ENCODE data around the gene FMN1.

FMN1 gene

DNA sequence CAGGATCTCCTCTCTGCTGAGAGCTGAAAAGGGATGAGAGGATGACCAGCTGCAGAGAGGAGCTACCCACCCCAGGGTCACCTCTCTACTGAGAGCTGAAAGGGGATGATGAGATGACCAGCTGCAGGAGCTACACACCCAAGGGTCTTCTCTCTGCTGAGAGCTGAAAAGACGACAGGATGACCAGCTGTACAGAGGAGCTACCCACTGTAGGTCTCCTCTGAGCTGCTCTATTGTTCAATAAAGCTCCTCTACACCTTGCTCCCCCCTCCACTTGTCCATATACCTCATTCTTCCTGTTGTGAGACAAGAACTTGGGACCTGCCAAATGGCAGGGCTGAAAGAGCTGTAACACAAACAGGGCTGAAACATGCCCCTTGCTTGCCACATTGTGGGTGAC is 149.9 kb downstream of the FMN1 start:
- DNase-seq, result no peak

DNA sequence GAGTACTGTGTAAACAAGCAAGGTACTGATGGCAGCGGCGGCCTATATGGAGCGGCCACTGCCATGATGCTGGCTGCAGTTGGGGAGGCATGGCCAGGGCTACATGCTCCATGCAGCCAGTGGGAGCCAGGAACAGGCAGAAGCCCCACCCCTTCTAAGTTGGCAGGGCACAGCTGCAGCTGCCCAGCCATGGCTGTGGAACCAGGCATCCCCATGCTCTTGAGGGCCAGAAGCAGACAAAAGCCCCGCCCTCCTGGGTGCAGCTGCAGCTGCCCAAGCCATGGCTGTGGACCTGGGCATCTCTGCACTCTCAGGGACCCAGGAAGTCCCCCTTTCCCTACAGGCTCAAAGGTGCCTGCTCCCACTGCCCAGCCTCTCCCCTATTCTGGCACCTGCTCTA is 150.9 kb downstream of the FMN1 start:
- DNase-seq, result no peak

DNA sequence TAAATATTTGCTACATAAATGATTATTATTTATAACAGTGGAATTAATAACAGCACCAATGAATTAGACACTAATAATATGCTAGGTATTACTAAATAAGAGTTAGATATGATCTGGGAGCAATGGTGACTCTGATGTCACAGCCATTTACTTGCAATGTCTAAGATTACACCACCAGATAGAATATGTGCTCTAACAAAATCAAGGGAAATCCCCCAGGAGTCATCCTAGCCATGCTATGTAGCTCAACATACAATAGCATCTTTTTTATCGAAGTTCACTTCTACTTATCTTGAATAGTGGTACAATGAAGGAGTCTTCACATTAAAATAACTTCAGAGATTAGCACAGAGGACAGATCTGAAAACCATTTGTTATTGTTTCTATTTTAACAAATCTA is 154.0 kb downstream of the FMN1 start:
- no peak for DNase-seq

DNA sequence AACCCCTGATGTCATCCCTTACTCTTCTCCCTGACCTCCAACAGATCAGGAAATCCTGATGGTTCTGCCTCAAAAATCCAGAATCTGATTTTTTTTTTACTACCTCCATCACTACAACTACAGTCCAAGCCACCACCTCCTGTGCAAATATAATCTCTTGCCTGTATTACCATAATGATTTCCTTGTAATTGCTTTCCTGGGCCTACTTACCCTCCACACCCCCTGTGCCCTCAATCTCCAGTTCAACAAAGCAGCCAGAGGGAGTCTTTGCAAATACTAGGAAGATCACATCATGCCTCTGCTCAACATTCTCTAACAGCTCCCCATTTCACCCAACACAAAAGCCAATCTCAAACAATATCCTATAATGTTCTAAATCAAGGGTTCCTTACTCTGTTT is 159.9 kb downstream of the FMN1 start:
- DNase-seq, result no peak

DNA sequence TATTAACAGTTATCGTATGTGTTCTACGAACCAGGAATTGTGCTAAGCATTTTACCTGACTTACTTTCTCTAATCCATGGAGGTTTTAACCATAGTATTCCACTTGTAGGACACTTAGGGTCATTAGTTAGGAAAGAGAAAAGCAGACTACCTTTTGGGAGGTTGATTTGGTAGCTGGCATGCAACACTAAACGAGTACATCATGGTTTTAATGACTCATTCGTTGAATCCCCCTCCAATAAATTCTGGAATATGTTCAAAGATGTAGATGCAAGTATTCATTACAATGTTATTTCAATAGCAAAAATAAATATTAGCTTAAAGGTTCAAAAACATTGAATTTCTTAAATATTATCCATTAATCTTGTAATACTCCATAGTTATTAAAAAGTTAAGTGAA is 162.5 kb downstream of the FMN1 start:
- DNase-seq, result no peak

DNA sequence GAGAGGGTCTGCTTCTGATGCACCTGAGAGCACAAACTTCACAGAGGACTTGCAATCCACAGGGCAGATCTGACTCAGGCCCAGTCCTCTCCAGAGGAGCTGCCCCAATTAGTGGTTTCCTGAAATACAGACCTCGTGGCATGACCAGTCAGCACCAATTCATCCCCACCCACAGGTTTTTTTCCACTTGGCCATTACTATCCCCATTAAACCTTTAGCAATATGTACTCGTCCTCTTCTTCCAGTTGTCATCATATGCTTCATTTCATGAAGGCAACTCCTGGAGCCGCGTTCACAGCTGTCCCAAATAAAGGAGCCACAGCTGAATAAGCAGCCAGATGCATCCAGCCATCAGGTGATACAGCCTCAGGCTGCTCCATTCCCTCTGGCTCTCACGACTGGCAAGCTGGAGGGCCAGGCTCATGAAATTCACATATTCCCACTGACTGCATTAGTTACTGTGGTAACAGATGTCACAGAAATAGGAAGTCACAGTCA is 163.1 kb downstream of the FMN1 start:
- DNase-seq, result no peak

DNA sequence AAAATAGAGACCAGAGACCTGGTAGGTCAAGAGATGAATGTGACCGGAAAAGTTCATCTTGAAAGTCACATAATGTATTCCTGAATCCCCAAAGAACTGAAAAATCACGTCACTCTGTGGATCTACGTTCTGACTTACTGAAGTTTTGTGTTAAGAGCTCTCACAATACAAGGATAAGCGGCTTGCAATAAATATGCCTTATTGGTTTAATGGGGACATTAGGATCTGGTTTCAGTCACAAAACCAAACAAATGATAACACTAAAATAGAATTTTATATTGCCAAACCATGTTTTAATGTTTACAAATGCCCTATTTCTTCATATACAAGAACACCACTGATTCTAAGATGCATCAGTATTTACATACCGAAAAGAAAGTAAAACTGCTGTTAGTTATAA is 164.2 kb downstream of the FMN1 start:
- no peak for DNase-seq

DNA sequence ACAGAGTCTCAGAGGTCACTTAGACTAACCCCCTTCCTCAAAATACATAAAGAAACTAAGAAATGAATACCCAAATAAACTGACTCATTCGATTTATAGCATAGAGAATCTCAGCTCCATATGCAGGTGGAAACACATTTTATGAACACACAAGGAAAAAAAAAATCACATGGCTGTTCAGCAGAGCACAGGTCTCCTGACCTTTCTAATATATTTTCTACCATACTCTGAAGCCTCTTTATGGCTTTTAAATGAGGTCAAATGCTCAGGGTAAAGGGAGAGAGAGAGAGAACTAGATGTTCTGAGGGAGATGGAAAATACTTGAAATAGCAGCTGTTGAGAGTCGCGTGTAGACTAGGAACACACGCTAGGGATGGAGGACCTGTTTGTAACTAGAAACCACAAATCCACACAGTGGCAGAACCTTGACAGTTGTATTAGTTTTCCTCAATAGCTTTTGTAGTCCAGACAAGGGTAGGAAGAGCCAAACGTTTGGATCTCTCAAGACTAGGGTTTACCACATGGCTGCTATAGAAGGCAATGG is 165.3 kb downstream of the FMN1 start:
- no peak for DNase-seq

DNA sequence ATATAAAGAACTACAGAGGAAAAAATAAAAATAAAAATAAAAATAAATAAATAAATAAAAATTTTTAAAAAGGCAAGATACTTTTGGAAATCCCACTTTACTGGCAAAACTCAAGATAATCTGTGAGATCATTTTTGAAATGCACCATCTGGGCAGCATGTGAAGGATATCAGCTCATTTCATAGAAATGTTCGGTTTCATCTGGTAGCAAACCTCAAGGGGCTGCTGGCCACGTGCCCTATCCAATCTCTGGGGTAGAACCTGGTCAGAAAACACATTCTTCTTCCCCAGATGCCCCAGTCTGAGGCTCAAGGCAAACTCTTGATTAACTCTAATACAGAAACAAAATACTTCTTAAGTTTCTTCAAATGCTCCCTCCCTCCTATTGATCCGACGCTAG is 166.0 kb downstream of the FMN1 start:
- no peak for DNase-seq

DNA sequence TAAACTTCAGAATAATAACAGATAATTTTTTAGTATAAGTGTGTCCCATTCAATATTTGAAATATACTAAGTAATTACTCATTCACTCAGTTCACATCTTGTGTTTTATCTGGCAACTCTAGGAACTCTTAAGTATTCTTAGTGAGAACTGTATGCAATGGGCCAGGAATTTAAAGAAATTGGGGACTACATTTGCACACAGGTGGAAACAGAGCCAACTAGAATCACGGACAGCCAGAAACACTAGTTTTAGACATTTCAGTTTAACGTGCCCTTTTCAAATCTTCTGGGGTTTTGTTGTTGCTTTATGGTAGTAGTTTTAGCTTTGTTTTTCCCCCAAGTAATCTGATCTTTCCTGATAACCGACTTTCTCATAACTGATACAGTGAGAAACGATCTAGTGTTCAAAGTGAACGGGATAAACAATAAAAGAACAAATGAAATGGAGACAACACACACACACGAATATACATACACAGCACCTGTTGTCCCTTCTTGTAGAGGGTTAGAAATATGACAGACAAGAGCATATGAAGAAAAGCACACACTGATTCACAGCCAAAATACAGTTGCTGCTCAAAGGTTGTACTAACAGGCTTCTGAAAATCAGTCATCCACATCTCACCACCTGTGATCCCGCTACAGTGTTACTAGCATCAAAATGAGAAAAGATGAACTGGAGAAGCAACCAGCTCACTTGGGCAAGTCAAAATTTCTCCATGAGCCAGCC is 167.0 kb downstream of the FMN1 start:
- DNase-seq, result no peak

DNA sequence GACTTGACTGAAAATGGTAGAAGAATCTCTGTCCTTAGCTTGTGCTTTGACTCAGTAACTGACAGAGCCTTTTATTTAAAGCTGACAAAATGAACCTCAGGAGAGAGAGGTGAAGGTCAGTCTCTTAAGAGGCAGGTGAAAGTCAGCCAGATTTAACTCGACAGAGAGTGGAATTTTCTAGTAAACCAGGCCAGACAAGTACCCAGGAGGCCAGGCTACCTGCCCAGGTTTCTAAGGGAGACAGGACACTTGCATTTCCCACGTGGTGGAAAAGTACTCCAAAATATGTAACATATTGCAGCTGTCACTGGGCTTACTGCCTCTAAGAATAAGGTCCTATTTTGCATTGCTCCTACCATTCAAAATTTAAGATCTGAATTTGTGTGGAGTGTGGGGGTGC is 167.9 kb downstream of the FMN1 start:
- DNase-seq, result no peak

DNA sequence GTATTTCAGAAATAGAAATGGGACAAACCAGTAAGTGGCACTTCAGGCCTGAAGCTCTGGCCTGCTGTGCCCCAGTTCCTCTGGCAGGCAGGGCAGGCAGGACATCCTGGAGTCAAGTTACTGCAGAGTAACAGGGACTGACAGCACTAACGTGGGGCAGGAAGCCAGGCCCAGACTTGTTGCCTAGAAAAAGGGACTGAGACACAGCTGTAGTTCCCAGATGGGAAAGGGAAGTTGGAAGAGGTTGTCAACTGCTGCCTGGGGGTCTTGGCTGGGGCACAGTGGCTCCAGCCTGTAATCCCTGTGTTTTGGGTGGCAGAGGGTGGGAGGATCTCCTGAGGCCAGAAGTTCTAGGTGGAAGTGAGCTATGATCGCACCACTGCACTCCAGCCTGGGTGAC is 171.9 kb downstream of the FMN1 start:
- DNase-seq, result no peak

DNA sequence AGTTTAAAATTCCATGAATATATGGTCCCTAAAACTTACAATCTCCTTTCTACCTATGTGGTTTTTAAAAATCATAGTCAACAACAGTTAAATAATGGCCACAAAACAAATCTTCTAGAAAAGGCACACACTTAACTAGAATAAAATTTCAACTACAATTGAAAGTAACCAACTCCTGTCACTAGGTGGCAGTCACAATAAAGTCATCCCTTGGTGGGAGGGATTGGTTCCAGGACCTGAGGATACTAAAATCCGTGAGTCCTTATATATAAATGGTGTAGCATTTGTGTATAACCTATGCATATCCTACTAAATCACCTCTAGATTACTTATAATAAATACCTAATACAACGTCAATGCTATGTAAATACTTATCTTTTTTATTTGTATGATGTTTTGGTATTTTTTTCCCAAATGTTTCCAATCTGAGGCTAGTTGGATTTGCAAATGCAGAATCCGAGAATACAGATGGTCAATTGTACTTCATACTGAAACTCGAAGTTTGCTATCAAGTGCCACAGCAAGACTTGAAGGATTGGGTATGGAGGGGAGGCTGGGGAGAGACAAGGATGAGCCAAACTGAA is 172.6 kb downstream of the FMN1 start:
- DNase-seq, result peak; percentile 34

DNA sequence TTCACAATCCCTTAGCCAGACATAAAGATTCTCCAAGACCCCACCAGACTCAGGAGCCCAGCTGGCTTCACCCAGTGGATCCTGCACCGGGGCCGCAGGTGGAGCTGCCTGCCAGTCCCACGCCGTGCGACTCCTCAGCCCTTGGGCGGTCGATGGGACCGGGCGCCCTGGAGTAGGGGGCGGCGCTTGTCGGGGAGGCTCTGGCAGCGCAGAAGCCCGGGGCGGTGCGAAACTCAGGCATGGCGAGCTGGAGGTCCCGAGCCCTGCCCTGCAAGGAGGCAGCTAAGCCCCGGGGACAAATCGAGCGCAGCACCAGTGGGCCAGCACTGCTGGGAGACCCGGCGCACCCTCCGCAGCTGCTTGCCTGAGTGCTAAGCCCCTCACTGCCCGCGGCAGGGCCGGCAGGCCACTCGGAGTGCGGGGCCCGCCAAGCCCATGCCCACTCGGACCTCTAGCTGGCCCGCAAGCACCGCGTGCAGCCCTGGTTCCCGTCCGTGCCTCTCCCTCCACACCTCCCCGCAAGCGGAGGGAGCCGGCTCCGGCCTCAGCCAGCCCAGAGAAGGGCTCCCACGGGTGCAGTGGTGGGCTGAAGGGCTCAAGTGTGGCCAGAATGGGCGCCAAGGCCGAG is 175.0 kb downstream of the FMN1 start:
- DNase-seq, result no peak

DNA sequence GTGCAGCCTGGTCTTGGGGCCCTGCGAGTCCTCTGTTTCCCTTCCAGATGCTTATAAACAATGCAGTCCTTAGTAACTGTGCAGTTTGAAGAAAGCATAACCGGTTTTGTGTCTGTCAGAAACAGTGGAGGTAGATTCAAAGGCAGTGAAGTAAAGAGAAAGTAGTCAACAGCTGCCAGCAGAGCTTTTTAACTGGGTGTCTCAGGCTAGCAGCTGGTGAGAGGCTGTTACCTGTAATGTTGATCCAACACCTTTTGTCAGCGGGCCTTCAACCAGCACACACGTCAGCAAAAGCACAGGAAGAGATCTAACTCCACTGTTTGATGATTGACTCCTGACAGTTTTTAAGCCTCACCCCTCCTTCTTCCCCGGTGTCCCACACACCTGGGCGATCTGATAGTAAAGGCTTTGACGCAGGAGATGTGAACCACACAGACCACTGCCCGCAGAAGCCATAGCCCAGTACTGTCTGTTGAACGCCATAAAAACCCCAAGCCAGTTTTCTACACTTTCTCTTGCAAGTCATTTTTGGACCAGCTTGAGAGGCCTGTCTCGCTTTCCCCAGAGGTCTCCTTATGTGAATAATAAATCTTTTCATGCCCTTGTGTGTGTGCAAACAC is 178.0 kb downstream of the FMN1 start:
- DNase-seq, result peak; percentile 6

DNA sequence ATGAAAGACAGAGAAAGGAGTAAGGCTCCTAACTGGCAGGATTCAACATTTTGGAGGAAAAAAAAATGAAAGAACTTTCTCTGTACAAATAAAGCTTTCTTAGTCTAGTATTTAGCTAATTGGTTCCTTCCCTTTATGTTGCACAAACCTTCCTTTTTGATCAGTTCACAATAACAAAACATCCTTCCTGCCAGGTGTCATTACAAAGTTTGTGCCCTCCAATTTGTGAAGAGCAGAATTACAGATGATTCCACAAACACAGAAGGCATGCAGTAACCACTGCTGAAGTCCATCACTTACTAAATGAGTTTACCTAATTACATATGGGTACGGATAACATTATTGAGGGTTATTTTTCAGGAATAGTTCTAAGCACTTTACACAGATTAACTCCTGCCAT is 179.9 kb downstream of the FMN1 start:
- no peak for DNase-seq

DNA sequence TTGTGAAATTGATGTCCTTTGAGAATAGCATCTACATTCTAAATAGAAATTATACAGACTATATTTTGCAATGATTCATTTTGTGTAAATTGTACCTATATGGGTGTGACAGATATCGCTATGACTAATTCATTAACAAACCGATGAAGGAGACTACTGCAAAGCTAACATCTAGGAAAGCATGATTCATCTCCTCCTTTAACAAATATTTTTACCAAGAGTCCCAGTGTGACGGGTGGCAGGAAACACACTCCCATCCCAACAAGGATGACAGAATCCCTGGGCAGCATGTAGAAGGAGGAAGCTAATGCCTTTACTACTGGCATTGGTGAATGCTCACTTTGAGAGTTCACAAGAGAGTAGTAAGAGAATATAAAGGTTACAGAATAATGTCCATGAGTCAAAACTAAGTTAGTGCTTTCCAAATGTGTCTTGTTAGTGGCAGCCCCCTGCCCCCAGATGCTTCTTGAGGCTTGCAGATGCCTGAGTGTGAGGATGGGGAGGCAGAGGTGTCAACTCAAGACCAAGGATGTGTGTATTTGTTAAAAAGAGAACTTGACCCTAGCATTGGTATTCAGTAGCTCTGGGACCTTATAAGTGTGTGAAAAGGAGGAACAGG is 180.6 kb downstream of the FMN1 start:
- peak; percentile 43 for DNase-seq

DNA sequence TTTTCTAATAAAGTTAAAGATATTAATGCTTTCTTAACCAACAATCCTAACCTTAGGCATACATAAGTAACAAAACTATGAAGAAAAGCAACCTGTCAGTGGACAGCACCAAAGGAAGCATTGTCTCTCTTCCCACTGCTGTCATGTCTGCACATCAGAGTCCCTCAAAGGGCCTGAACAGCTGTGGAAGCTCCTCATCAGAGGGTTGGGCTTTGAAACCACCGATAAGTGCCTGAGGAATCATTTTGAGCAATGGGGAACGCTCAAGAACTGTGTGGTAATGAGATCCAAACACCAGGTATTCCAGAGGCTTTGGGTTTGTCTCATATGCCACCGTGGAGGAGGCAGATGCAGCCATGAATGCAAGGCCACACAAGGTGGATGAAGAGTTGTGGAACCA is 182.5 kb downstream of the FMN1 start:
- DNase-seq, result no peak

DNA sequence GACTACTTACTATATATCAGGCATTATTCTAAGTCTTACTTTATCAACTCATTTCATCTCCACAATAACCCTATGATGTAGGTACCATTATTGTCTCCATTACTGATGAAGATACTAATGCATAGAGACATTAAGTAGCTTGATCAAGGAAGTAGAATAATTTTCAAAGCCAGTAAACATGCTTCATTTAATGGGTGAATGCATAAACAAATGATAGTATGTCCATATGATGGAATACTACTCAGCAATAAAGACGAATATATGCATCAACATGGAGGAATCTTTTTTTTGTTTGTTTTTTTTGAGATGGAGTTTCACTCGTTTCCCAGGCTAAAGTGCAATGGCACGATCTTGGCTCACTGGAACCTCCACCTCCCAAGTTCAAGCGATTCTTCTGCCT is 184.9 kb downstream of the FMN1 start:
- DNase-seq, result no peak

DNA sequence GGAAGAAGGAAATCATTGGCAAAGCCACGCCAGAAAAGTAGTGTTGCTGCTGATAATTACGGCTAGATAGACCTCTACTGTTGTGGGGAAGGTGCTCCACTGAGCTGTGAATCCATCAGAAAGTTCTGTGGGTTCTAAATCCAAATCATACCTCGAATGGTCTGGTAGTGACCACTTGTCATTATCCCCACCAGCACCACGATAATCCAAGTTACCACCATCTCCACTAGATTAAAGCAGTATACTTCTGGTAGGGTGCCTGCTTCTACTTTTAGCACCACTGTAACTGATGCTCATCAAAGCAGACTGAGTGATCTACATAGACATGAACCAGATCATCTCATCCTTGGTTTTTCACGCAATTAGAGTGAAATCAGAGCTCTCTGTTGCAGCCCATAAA is 185.5 kb downstream of the FMN1 start:
- no peak for DNase-seq

DNA sequence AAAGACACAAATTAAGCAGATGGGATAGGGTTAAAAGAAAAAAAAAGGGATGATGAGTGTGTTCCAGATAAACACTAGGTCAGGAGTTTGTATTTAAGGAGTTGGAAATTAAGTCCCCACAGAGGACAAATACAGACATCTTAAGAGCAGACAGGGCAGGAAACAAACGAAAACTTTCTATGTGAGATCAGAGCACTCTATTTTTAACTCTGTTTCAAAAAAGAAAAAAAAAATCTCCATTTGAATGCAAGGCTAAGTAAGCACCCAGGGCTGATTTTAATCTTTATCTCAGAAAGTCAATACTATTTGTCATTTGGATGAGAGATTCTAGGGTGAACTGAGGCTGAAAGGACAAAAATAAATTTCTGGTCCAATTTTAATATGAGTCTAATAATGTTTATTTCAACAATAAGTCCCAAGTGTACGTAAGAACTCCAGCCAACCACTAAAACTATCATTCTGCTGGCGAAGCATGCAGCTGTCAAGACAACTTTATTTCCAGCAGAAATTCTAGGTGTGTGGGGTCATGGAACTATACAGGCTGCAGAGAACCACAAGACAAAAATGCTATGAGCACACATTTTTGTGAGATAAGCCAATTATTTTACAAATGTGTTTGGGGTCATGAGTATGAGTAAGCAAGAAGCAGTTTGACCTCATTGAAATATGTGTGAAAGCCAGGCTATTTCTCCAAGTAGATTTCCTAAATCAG is 186.1 kb downstream of the FMN1 start:
- no peak for DNase-seq

DNA sequence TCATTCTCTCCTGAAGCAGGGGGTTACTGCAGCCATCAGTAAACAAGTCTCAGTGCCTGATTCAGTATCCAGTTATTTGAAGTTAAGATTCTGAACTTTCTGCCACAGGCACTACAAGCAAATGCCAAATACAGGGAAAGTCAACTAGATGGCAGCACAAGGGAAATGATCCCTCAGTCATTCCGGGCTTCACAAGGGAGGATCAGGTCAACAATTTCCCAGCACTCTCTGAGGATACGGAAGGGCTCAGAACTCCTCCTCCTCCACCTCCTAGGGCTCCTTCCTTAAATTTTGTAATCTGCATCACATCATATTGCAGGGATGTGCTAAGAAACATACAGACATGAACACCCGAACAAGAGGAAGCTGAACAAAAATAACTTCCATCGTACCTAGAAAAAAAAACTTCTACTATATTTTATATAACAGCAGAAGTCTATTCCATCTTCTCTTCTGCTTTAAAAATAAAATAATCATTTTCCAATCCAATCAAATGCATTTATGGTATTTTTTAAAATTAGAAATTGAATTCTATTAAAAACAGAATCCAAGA is 187.1 kb downstream of the FMN1 start:
- no peak for DNase-seq
